Fibroblast of skin of right quadriceps (primary cell): ENCODE measurements around the gene SH2D4B.

ENCODE experiments used
- DNase-seq: peaks from one replicate; pipeline ENCODE4 v3.0.0-alpha.2; 2013

Gene SH2D4B

DNA sequence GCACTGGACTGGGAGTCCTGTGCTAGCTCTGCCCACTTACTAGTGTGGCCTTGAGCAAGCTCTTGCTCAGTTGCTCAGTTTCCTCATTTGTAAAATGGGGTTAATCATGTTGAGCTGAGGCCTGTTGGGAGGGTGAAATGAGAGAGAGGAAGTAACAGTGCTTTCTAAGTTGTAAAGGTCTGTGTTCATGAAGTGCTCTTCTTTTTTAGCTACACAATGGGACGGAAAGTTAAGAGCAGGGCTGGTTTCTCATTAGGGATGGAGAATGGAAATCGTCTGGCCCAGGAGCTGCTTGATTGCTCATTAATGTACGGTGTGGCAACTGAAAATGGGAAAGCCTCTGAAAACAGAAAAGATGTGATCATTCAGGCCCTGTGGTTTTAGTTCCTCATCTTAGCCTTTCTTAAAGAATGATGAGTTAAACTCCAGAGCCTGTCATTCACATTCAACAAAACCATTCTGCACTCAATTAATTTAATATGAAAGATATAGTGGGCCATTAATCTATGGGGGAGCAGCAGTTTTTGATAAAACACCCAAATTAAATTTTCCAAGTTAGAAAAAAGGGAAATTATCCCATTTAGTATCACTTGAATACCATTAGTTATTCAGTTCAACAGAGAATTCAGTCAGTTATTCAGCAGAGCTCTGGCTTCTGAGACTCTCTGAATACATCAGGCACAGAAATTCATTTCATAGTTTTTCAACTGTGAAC is 60.5 kb downstream of the SH2D4B start:
- DNase-seq: no peak

- DNase-seq: no peak
Observed at GRCh38 chr10:80598951-80599350, 61.2 kb downstream of the SH2D4B start.

DNA sequence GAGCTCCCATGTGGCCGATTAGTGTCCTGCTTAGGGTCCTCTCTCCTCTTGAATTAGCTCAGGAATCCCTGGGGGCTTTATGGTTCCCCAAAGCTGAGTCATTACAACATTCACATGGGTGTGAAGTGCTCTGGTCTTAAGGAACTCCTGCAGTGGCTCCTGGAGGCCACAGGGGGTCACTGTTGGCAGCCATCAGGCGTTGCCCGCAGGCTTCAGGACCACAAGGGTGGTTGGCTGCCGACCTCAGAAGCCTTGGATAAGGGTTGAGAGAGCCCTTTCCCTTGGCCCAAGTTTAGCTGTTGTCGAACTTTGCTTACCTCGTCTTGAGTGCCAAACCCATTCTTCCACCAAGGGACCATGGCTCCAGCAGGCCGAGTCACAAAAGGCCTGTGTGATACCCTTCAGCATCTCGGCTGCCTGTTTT is 61.7 kb downstream of the SH2D4B start:
- peak; percentile 21 for DNase-seq

DNA sequence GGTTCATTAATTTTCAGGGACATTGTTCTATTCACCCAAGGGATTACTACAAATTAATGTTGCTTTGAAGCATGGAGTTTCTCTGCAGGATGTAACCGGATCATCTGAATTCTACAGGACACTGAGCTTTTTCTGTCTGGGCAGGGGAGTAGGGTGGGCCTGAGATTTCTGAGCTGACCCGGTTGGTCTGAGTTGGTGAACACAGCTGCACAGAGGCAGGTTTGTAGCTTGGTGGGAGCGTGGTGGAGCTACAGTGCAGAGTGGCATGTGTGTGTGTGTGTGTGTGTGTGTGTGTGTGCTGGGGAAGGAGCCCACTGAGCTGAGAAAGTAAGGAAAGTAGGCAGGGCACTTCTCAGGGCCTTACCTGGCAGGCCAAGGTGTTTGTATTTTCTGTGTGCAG is 62.6 kb downstream of the SH2D4B start:
- DNase-seq: no peak

DNA sequence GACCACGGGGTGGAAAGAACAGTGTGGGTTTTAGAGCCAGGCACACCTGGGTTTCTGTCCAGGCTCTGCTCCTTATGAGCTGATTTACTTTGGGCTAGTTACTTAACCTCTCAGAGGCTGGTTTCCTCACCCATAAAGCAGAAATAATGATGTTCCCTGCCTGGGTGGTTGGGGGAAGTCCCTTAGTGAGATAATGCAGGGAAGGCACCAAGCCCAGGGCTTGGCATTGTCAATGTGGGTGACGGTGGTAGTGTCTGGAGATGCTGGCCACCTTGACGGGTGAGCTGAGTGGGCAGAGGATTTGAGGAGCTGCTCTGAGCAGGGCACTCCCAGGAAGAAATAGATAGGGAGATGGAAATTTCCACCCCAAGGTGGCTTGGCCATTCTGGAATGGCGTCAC is 65.2 kb downstream of the SH2D4B start:
- DNase-seq: no peak

DNA sequence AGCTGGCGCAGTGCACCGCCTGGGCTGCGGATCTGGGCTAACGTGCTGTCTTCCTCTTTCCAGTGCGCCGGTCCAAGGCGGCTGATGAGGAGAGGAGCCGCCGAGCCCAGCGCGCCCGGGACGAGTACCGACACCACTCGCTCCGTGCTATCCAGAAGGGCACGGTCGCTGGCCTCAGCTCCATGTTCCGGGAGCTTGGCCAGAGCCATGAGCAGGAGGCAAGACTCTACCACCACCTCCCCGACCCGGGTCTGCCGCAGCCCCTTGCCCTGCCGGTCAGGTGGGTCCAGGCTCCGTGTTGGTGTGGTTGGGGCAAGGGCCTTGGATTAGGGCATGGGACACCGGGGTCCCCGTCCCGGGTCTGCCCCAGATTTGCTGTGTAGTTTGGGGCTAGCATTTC is 65.8 kb downstream of the SH2D4B start:
- DNase-seq: no peak

DNA sequence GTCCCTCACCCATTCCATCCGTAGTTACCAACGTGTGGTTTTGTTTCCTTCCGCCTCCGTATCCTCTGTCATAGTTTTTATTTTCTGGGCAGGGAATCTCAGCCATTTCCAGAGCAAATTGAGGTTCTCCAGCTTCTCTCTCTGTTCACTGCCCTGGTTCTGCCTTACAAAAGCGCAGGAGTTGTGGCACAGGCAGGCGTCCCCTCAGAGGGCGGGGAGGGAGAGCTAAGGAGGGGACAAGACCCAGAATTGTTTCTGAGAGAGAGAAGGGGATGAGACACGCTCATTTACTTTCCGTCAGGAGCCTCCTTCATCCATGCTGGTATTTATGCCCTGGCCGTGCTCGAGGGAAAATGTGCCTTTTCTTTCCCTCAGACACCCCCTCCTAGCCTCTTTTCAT is 71.0 kb downstream of the SH2D4B start:
- no peak for DNase-seq

DNA sequence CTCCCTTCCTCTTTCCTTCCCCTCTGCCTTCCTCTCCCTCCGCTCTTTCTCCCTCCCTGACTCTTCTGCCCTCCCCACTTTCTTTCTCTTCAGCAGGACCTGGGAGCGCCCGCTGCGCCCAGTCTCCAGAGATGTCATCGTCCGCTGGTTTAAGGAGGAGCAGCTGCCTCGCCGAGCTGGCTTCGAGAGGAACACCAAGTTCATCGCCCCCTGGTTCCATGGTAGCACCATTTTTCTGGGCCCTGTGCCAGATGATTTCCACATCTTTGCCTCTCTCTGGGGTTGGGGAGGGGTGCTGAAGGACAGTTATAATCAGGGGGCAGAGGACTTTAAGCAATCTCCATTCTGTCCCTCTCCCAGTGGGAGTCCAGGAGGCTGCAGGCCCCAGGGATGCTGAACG is 71.6 kb downstream of the SH2D4B start:
- no peak for DNase-seq

- DNase-seq: no peak
Observed at GRCh38 chr10:80611481-80612185, 73.9 kb downstream of the SH2D4B start.

- no peak for DNase-seq
Observed at GRCh38 chr10:80612261-80612660, 74.6 kb downstream of the SH2D4B start.

DNA sequence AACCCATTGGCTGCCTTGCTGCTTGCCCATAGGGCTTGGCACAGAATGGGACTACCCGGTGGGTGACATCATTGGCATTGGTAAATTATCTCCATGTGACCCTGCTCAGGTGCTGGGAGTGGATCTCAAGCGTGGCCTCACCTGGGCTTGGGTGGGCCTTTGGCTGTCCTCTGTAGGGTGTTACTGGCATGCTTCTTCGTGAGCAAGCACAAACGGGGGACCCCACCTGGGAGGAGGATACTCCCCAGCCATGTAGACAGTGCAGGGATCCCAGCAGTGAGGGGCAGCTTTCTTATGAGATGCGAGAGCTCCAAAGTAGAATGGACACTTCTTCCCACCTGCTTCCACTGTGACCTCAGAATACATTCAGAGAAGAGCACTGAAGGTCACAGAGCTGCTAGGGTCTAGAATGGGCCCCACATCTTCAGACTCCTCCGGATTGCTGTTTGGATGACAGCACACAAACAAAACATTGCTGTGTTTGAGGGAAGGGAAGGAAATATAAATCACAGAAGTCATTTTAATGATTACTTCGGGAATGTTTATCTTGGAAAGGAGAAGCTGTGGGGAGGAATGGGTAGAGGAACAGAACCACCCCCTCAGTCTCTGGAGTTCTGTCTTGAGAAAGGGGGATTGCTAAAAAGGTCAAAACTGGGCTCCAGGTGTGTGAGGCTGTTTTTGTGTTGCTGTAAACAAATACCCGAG is 75.9 kb downstream of the SH2D4B start:
- no peak for DNase-seq

GRCh38 chr10:80614576-80615416 is 77.1 kb downstream of the SH2D4B start:
- no peak for DNase-seq

DNA sequence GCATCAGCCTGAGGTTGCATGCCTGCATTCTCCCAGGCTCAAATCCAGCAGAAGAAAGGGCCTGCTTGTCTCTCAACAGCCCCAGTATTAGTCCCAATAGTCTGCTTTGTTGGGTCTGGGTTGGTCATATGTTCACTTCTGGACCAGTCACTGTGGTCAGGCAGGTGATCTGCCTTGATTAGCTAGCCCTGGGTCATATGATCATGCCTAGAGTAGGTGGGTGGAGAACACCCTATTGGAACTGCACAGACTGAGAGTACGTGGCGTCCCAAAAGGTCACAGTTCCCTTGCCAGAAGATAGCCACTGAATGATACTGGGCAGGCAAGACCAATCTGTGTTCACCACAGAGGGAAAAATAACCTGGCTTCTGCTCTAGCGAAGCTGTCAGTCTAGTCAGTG is 80.1 kb downstream of the SH2D4B start:
- DNase-seq: no peak

GRCh38 chr10:80619036-80619435 is 81.3 kb downstream of the SH2D4B start:
- DNase-seq: no peak

DNA sequence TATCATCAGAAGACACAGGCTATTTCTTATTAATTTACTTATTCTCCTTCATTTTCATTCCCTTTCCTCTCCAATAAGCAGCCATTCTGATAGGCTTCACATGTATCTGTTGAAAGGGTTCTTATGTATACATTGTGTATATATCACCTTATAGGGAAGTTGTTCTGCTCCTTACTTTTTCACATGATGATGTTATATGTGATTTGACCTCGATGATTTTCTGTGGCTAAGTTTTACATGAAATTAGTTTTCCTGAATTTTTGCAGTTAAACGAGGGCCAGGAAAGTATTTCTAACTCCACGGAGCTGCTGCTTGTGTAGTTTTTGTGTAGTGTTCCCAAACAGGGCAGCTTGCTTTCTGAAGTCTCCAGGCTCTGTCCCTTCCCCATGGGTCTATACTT is 84.5 kb downstream of the SH2D4B start:
- no peak for DNase-seq

- no peak for DNase-seq
Observed at GRCh38 chr10:80630324-80630723, 92.6 kb downstream of the SH2D4B start.

GRCh38 chr10:80632742-80633141 is 95.0 kb downstream of the SH2D4B start:
- DNase-seq: no peak

- no peak for DNase-seq
Observed at GRCh38 chr10:80633383-80633860, 95.7 kb downstream of the SH2D4B start.

DNA sequence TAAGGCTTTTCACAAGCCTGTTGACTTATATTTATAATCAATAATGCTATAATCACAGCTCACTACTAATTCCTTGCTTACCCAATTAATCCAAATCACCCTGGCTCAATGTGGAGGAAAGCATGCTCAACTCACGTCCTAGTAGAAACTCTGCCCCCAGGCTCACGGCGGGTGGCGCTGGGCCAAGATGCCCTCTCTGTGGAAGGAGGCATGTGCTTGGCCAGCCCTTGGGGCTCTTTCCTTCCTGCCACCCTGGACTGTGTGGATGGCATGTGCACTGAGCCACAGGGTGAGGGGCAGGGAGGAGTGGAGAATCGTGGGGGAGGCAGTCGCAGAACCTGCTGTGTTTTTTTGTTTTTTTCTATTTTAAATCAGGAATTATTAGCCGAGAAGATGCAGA is 96.2 kb downstream of the SH2D4B start:
- DNase-seq: no peak

- no peak for DNase-seq
Observed at GRCh38 chr10:80642661-80643060, 105.0 kb downstream of the SH2D4B start.

DNA sequence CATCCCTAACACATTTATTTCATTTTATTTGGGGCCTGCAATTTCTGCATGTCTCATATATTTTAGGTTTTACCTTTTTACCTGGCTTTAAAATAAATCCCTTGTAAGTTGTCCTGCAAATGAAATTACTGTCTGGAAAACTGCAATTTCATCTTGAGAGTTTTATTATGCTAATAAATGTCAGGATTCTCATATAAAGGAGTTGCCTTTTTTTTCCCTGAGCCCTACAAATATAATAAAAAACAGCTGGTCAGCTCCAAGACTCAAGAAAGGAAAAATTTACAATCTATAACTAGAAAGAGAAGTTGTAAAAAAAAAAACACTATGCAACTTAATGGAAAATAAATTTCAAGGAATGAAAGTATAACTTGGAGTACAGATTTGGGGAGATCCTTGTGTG is 108.7 kb downstream of the SH2D4B start:
- DNase-seq: no peak

DNA sequence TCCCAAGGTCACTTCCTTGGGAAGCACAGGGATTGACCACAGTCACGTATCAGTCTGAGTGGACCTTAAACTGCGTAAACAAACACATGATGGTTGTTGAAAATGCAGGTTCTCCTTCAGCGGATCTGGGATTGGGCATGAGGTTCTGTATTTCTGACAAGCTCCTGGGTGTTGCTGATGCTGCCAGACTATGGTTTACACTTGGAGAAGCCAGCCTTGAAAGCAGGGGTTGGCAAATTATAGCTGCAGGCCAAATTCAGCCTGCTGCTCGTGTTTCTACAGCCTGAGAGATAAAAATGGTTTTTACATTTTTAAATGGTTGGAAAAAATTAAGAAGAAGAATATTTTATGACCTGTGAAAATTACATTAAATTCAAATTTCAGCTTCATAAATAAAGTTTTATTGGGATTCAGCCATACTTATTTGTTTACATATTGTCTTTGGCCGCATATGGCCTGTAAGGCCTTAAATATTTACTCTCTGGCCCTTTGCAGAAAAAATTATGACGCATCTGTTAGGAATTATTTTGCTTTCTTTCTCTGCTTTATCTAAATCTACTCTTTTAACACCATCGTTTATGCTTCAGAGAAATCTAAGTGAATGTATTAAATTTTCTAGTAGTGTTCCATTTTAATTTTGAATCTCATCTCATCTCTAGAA is 109.6 kb downstream of the SH2D4B start:
- DNase-seq: no peak
